HCT116 (cell line): Measurements from ENCODE around the gene DNAH10. TPM values are rescaled to one million over a fixed set of nuclear protein-coding genes. Genes with fewer than 3 reads are reported as not detected.

Experiments
- ATAC-seq: fragments of 200-7000 bp; cut with Tn5 transposase; 2 replicates; pipeline ENCODE4 v1.9.1; 2020; ENCODE audit warnings: mild to moderate bottlenecking, moderate library complexity
- BruUV-seq: library from RNA; stranded (reverse); fragments of 400-500 nt; replicated peaks from 2 replicates; lab custom pipeline; 2021; lab: Mats Ljungman, UMichigan
- CTCF ChIA-PET: fragments of 300-600 bp; sonication (Branson Sonifier 250); formaldehyde crosslinking; loops from one replicate; lab custom pipeline; 2021; ENCODE audit warnings: antibody characterized with exemption; lab: Charles Lee
- POLR2A ChIA-PET: fragments of 300-600, 350-600 bp; sonication (Branson Sonifier 250); formaldehyde crosslinking; loops from one replicate; lab custom pipeline; 2021; ENCODE audit warnings: antibody characterized with exemption; lab: Charles Lee
- RAD21 ChIA-PET, 2 experiments: fragments of 300-600 bp; sonication (Branson Sonifier 250); formaldehyde crosslinking; loops; one replicate each; lab custom pipeline; 2023; ENCODE audit warnings: low total read pairs in 2 of 2; ENCODE audit not compliant: uncharacterized antibody in 2 of 2, unreplicated experiment in 2 of 2, low non-redundant PET in 1 of 2; lab: Charles Lee
- DNase-seq: peaks from one replicate; pipeline ENCODE4 v3.0.0-alpha.2; 2010; ENCODE audit warnings: low read depth, low spot score
- H2AFZ ChIP-seq: fragments of 200-600 bp; shearing (Covaris generic), sonication (generic); 2 replicates; pipeline ENCODE4 v1.6.1; 2017; ENCODE audit warnings: low read depth, mixed run types, mixed read lengths, antibody characterized with exemption, low read length; ENCODE audit not compliant: poor library complexity, severe bottlenecking
- H3K27ac ChIP-seq: 2 replicates; pipeline ENCODE4 v1.5.1; 2012; ENCODE audit warnings: low read depth, low read length
- H3K27me3 ChIP-seq: fragments of 200-600 bp; sonication (generic); 2 replicates; pipeline ENCODE4 v1.6.1; 2016; ENCODE audit warnings: mixed run types, low read length, mixed read lengths; ENCODE audit not compliant: insufficient read depth
- H3K36me3 ChIP-seq, 2 experiments: fragments of 200-500 bp in 1 of 2; fragments of 200-600 bp in 1 of 2; sonication (Bioruptor generic) in 1 of 2; sonication (generic) in 1 of 2; 2 replicates each; pipeline versions ENCODE4 v1.5.1 to v1.6.1; 2014 to 2016; ENCODE audit warnings: low read length in 2 of 2, inconsistent platforms in 1 of 2, mixed read lengths in 1 of 2, mixed run types in 1 of 2; ENCODE audit not compliant: insufficient read depth in 2 of 2, control insufficient read depth in 1 of 2
- H3K4me1 ChIP-seq, 2 experiments: fragments of 200-600 bp in 1 of 2; sonication (generic) in 1 of 2; 2 replicates each; pipeline versions ENCODE4 v1.5.1 to v1.6.1; 2012 to 2017; ENCODE audit warnings: low read length in 2 of 2, inconsistent platforms in 1 of 2, mild to moderate bottlenecking in 1 of 2, mixed read lengths in 1 of 2, mixed run types in 1 of 2, moderate library complexity in 1 of 2; ENCODE audit not compliant: insufficient read depth in 2 of 2, control insufficient read depth in 1 of 2
- H3K4me2 ChIP-seq: fragments of 200-600 bp; sonication (generic); 2 replicates; pipeline ENCODE4 v1.6.1; 2017; ENCODE audit warnings: mixed run types, low read length, mixed read lengths
- H3K4me3 ChIP-seq, 2 experiments: fragments of 200-600 bp in 1 of 2; sonication (generic) in 1 of 2; replicated peaks in 1 of 2; 2 replicates each; pipeline ENCODE4 v1.5.1; 2011 to 2016; ENCODE audit warnings: low read length in 2 of 2, control low read depth in 1 of 2, low read depth in 1 of 2, mild to moderate bottlenecking in 1 of 2, mixed read lengths in 1 of 2, mixed run types in 1 of 2
- H3K79me2 ChIP-seq: fragments of 200-600 bp; sonication (generic); 2 replicates; pipeline ENCODE4 v1.6.1; 2017; ENCODE audit warnings: mild to moderate bottlenecking, mixed run types, low read length, moderate library complexity, mixed read lengths; ENCODE audit not compliant: insufficient read depth
- H3K9ac ChIP-seq: fragments of 200-600 bp; sonication (generic); 2 replicates; pipeline ENCODE4 v1.6.1; 2016; ENCODE audit warnings: low read length, mixed read lengths
- H3K9me2 ChIP-seq: fragments of 200-600 bp; sonication (generic), shearing (Covaris generic); 2 replicates; pipeline ENCODE4 v1.6.1; 2017; ENCODE audit warnings: mixed run types, mild to moderate bottlenecking, moderate library complexity; ENCODE audit not compliant: insufficient read depth
- H3K9me3 ChIP-seq, 2 experiments: fragments of 200-500 bp in 1 of 2; fragments of 200-600 bp in 1 of 2; sonication (Bioruptor generic) in 1 of 2; sonication (generic) in 1 of 2; 2 replicates each; pipeline ENCODE4 v1.6.1; 2014 to 2017; ENCODE audit warnings: low read length in 2 of 2, mixed read lengths in 2 of 2, inconsistent platforms in 1 of 2, low read depth in 1 of 2, mild to moderate bottlenecking in 1 of 2, mixed run types in 1 of 2, moderate library complexity in 1 of 2; ENCODE audit not compliant: control insufficient read depth in 1 of 2, insufficient read depth in 1 of 2
- H4K20me1 ChIP-seq: fragments of 200-600 bp; sonication (generic), shearing (Covaris generic); 2 replicates; pipeline ENCODE4 v1.6.1; 2017; ENCODE audit warnings: mixed run types, mild to moderate bottlenecking, moderate library complexity; ENCODE audit not compliant: insufficient read depth
- CBX3 ChIP-seq: IDR thresholded peaks from 2 replicates; pipeline ENCODE4 v1.6.1; 2012; ENCODE audit warnings: low read depth
- CEBPB ChIP-seq: IDR thresholded peaks from 2 replicates; pipeline ENCODE4 v1.6.1; 2012; ENCODE audit warnings: low read depth
- EGR1 ChIP-seq: IDR thresholded peaks from 2 replicates; pipeline ENCODE4 v1.6.1; 2012; ENCODE audit warnings: low read depth
- ELF1 ChIP-seq: IDR thresholded peaks from 2 replicates; pipeline ENCODE4 v1.6.1; 2012; ENCODE audit warnings: low read depth, borderline replicate concordance
- EZH2 ChIP-seq: fragments of 200-600 bp; sonication (generic); IDR thresholded peaks from 2 replicates; pipeline ENCODE4 v1.6.1; 2017; ENCODE audit warnings: antibody characterized with exemption, mixed run types
- EZH2phosphoT487 ChIP-seq: fragments of 200-600 bp; IDR thresholded peaks from 2 replicates; pipeline ENCODE4 v1.6.1; 2018; ENCODE audit warnings: antibody characterized with exemption, borderline replicate concordance
- FOSL1 ChIP-seq: IDR thresholded peaks from 2 replicates; pipeline ENCODE4 v1.6.1; 2012; ENCODE audit warnings: low read depth
- JUND ChIP-seq: IDR thresholded peaks from 2 replicates; pipeline ENCODE4 v1.6.1; 2012
- POLR2A ChIP-seq: IDR thresholded peaks from 2 replicates; pipeline ENCODE4 v1.7.0; 2011; ENCODE audit warnings: borderline replicate concordance; ENCODE audit not compliant: insufficient read depth, insufficient read length; ENCODE audit errors: extremely low read depth
- RAD21 ChIP-seq: IDR thresholded peaks from 2 replicates; pipeline ENCODE4 v1.6.1; 2012; ENCODE audit warnings: low read depth, mild to moderate bottlenecking
- SIN3A ChIP-seq: IDR thresholded peaks from 2 replicates; pipeline ENCODE4 v1.6.1; 2012; ENCODE audit warnings: low read depth
- SRF ChIP-seq: IDR thresholded peaks from 2 replicates; pipeline ENCODE4 v1.6.1; 2012; ENCODE audit warnings: low read depth
- TCF7L2 ChIP-seq: IDR thresholded peaks from 2 replicates; pipeline ENCODE4 v1.7.0; 2011; ENCODE audit warnings: borderline replicate concordance, inconsistent platforms; ENCODE audit not compliant: insufficient read depth, insufficient read length; ENCODE audit errors: extremely low read depth
- YY1 ChIP-seq: IDR thresholded peaks from 2 replicates; pipeline ENCODE4 v1.6.1; 2011; ENCODE audit warnings: low read length, low read depth, moderate library complexity, mild to moderate bottlenecking; ENCODE audit not compliant: insufficient replicate concordance; ENCODE audit errors: extremely low read depth
- ZFX ChIP-seq: fragments of 450-650 bp; IDR thresholded peaks from 2 replicates; pipeline ENCODE4 v1.6.1; 2017
- ZNF274 ChIP-seq: fragments of 200-500 bp; sonication (Bioruptor generic); IDR thresholded peaks from 2 replicates; pipeline ENCODE4 v1.6.1; 2014; ENCODE audit warnings: mild to moderate bottlenecking, low read depth, low read length, inconsistent platforms
- intact Hi-C: fragments of 100-400 bp; cut with micrococcal nuclease; formaldehyde crosslinking; loops from 2 replicates; pipeline ENCODE4 v1.10.0; 2022
- total RNA-seq: library from RNA; stranded (reverse); gene quantifications from one replicate; pipeline ENCODE4 v1.2.1, GENCODE V29; 2021; ENCODE audit not compliant: unreplicated experiment
- TF ChIP-seq, protein P1 (sequence below): IDR thresholded peaks from 2 replicates; pipeline ENCODE4 v1.6.1; 2012
- TF ChIP-seq, protein P2 (sequence below): IDR thresholded peaks from 2 replicates; pipeline ENCODE4 v1.6.1; 2011; ENCODE audit warnings: mild to moderate bottlenecking, low read length, moderate library complexity; ENCODE audit not compliant: insufficient replicate concordance; ENCODE audit errors: extremely low read depth
- TF ChIP-seq, protein P3 (sequence below), 3 experiments: fragments of 200-600 bp in 1 of 3; sonication (generic) in 1 of 3; IDR thresholded peaks in 2 of 3; conservative IDR thresholded peaks in 1 of 3; 2 replicates each; pipeline ENCODE4 v1.5.1; 2012 to 2017; ENCODE audit warnings: low read depth in 2 of 3, low read length in 2 of 3, antibody characterized with exemption in 1 of 3, borderline replicate concordance in 1 of 3, control low read depth in 1 of 3, mild to moderate bottlenecking in 1 of 3, mixed read lengths in 1 of 3, mixed run types in 1 of 3, moderate library complexity in 1 of 3; ENCODE audit not compliant: insufficient read depth in 1 of 3

The DNAH10 gene
- total RNA-seq, 1 experiment from 2014 or later: 1.3 TPM

DNA sequence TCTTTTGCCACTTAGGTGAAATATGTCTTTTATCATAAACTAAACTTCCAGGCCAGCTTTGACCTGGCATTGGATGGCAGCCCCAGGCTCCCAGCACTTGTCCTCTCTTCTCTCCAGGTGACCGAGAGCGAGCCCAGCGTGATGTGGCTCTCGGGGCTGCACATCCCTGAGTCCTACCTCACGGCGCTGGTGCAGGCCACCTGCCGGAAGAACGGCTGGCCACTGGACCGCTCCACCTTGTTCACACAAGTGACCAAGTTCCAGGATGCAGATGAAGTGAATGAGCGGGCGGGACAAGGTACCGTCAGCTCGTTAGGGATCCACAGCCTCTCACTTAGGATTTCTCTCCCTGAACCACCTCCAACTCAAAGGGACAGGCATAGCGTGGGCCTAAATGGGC lies 171.1 kb downstream of the DNAH10 start (continued):
- no peak for TF ChIP-seq EZH2phosphoT487
- TF ChIP-seq, all 23 proteins: peak for 0

DNA sequence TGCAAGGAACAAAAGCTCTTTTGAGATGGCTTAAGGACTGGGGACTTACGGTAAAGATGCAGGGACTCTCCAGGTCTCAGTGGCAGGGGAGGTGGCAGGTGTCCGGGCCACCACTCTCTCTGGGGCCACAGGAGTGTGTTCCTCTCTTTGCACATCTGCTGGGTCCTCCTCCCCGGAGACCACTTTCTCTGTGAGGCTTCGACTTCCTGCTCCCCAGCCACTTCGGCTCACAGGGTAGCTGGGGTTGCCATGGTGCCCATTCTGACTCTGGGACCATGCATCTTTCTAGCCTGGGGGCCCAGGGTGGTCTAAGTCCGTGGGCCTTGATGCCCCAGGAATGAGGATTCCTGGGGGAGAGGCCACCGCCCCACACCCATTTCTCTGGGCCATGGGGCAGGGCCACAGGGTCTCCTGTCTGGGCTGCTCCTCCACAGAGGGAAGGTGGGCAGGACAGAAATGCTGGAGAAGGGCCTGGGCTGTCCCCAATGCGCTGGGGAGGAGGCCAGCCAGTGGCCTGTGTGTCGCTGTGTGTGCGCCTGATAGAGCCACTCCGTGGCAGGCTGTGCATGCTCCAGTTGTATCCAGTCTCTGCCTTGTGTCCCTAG lies 172.0 kb downstream of the DNAH10 start:
- no peaks in the 10 kb centered on the region for H4K20me1 ChIP-seq
- H3K4me2 ChIP-seq: no peak overlapping the region
- no peaks in the 10 kb centered on the region for H3K9me2 ChIP-seq
- ChIA-PET RAD21 (no interaction called here), CTCF (no interaction called here), POLR2A (no interaction called here)
- TF ChIP-seq, protein P1, sequence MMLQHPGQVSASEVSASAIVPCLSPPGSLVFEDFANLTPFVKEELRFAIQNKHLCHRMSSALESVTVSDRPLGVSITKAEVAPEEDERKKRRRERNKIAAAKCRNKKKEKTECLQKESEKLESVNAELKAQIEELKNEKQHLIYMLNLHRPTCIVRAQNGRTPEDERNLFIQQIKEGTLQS: no peak
- TF ChIP-seq ZNF274 (no peak), FOSL1 (no peak), POLR2A (no peak), YY1 (no peak), SIN3A (no peak), RAD21 (no peak), CEBPB (no peak), EZH2phosphoT487 (no peak), JUND (no peak), EGR1 (no peak), CBX3 (no peak), SRF (no peak), ELF1 (no peak), ZFX (no peak), EZH2 (no peak), TCF7L2 (no peak)
- TF ChIP-seq, protein P2, sequence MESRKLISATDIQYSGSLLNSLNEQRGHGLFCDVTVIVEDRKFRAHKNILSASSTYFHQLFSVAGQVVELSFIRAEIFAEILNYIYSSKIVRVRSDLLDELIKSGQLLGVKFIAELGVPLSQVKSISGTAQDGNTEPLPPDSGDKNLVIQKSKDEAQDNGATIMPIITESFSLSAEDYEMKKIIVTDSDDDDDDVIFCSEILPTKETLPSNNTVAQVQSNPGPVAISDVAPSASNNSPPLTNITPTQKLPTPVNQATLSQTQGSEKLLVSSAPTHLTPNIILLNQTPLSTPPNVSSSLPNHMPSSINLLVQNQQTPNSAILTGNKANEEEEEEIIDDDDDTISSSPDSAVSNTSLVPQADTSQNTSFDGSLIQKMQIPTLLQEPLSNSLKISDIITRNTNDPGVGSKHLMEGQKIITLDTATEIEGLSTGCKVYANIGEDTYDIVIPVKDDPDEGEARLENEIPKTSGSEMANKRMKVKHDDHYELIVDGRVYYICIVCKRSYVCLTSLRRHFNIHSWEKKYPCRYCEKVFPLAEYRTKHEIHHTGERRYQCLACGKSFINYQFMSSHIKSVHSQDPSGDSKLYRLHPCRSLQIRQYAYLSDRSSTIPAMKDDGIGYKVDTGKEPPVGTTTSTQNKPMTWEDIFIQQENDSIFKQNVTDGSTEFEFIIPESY: no peak
- TF ChIP-seq, protein P3, sequence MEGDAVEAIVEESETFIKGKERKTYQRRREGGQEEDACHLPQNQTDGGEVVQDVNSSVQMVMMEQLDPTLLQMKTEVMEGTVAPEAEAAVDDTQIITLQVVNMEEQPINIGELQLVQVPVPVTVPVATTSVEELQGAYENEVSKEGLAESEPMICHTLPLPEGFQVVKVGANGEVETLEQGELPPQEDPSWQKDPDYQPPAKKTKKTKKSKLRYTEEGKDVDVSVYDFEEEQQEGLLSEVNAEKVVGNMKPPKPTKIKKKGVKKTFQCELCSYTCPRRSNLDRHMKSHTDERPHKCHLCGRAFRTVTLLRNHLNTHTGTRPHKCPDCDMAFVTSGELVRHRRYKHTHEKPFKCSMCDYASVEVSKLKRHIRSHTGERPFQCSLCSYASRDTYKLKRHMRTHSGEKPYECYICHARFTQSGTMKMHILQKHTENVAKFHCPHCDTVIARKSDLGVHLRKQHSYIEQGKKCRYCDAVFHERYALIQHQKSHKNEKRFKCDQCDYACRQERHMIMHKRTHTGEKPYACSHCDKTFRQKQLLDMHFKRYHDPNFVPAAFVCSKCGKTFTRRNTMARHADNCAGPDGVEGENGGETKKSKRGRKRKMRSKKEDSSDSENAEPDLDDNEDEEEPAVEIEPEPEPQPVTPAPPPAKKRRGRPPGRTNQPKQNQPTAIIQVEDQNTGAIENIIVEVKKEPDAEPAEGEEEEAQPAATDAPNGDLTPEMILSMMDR (IDR thresholded peaks at IDR 0.05 in 2 of 3, conservative IDR thresholded peaks at IDR 0.05 in 1 of 3; ENCODE audit: borderline replicate concordance in 1 of 3, insufficient read depth in 1 of 3, low read depth in 2 of 3, low read length in 2 of 3): no peak
- DNase-seq (no peak), ATAC-seq (no peak)
- H3K27me3 ChIP-seq: no peaks in the 10 kb centered on the region
- H3K9ac ChIP-seq: no peak overlapping the region
- no peaks in the 10 kb centered on the region for H3K4me1 ChIP-seq
- no peak overlapping the region for H3K27ac ChIP-seq
- BruUV-seq: no TSS peak
- intact Hi-C loops: no loop called here
- H2AFZ ChIP-seq: no peak overlapping the region
- no peaks in the 10 kb centered on the region for H3K79me2 ChIP-seq
- no peak overlapping the region for H3K4me3 ChIP-seq
- H3K9me3 ChIP-seq: no peaks in the 10 kb centered on the region
- H3K36me3 ChIP-seq: no peaks in the 10 kb centered on the region
